NCI-H226 (cell line): ENCODE data around the gene ERAP2.
"Not testable (repeated sequence)": the region's sequence is repeated elsewhere in the genome, so short reads cannot be mapped to it uniquely, and the experiment has no call there.

Experiments used
- DNase-seq: peaks from one replicate; pipeline ENCODE4 v3.0.0-alpha.2; 2015

Gene ERAP2, protein sequence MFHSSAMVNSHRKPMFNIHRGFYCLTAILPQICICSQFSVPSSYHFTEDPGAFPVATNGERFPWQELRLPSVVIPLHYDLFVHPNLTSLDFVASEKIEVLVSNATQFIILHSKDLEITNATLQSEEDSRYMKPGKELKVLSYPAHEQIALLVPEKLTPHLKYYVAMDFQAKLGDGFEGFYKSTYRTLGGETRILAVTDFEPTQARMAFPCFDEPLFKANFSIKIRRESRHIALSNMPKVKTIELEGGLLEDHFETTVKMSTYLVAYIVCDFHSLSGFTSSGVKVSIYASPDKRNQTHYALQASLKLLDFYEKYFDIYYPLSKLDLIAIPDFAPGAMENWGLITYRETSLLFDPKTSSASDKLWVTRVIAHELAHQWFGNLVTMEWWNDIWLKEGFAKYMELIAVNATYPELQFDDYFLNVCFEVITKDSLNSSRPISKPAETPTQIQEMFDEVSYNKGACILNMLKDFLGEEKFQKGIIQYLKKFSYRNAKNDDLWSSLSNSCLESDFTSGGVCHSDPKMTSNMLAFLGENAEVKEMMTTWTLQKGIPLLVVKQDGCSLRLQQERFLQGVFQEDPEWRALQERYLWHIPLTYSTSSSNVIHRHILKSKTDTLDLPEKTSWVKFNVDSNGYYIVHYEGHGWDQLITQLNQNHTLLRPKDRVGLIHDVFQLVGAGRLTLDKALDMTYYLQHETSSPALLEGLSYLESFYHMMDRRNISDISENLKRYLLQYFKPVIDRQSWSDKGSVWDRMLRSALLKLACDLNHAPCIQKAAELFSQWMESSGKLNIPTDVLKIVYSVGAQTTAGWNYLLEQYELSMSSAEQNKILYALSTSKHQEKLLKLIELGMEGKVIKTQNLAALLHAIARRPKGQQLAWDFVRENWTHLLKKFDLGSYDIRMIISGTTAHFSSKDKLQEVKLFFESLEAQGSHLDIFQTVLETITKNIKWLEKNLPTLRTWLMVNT

DNA sequence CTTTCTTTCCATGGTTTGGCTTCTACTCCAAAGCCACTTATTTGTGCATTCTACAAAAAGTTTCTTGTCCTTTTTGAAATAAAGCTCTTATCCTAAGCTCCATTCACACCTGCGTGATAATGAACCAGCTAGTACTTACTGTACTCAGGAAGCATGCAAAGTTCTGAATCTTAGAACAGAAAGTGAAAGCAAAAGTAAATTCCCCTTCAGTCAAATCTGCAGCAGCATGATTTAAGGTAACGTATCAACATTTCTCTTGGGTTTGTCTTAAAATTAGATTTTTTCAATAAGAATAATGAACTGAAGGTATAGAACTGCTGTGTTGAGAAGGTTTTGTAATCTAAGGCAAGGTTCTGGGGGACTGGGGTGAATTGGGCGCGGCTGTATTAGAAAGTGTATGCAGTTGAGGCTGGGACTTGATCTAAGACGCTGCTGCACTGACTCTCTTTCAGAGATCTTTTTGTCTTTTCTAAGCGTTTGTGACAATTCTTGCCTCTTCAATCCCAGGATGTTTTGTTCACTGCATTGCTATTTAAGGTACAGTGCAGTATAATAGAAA, at the start of gene ERAP2:
ERAP2 (plus strand) TSS at position 209 of the 559 bp plus-strand sequence. CDS start 3,186 bp downstream, outside the sequence.
- no peak for DNase-seq

DNA sequence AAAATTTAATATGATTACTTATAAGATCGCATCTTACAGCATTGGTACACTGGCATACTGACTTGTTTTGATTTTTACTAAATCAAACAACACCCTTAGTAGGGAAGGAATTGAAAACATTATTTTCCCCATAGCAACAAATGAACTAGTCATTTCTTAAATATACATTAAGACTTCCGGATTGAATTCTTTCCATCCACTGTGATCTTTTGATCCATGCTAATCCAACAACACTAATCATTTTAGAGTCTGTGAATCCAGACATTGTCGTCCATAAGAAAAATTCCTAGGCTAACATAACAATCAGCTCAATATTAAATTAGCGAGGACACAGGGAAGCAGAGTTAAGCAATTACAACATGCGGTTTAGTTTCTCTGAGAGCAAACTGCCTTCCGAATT, 47.0 kb upstream of the ERAP2 start:
- no peak for DNase-seq

GRCh38 chr5:96834016-96834415, 42.3 kb upstream of the ERAP2 start:
- no peak for DNase-seq

GRCh38 chr5:96835791-96836191, 40.5 kb upstream of the ERAP2 start:
- no peak for DNase-seq

GRCh38 chr5:96836817-96837216, 39.5 kb upstream of the ERAP2 start:
- no peak for DNase-seq

DNA sequence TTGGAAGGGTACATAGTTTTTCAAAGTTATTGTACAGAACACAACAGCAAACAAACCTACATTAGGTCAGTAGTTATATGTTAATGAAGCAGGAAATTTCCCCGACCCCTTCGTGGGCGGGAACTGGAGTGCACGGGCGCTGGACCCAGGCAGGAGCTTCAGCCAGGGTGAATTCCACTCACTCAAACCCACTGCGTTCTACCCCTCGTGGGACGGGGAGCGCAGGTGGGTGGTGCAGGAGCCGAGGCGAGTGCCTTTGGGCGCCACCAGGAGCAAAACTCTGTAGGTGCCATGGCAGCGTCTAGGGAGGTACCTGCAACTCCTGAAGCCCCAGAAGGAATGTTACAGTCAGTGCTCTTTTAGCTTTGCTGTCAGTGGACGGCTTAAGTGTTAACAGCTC, 39.0 kb upstream of the ERAP2 start:
- DNase-seq, result no peak

DNA sequence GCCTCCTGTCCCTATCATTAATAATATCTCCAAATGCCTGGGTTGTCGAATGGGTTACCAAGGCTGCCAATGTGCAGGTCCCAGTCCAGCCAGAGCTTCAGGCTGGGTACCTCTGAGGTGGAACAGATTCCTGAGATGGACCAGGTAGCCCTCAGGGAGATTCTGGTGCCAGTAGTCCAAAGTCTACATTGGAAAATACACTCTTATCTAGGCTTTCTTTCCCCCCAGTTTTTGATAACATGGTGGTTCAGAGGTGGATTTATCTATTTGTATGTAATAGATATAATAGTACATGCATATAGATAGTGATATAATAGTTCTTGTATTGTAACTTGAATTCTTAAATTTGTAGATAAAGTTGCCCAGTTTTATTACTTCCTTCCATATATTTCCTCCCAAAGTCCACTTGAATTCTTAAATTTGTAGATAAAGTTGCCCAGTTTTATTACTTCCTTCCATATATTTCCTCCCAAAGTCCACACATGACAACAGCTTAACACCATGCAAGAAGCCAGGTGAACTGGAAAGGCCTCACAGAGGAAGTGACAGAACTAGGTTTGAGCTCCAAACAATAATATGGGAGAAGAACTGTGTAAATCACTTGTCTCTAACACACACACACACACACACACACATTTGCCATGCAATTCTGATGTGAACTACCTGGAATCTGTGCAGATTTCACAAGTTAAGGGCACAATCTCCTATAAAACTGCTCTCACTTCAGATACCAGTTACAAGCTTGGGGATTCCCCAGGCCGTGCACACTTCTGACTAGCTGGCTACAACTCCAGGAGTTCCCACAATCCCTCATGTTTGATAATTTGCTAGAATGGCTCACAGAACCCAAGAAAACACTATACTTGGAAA, 37.9 kb upstream of the ERAP2 start:
- no peak for DNase-seq

GRCh38 chr5:96839071-96839592, 37.2 kb upstream of the ERAP2 start:
- no peak for DNase-seq

GRCh38 chr5:96841931-96842330, 34.4 kb upstream of the ERAP2 start:
- DNase-seq, result not testable (repeated sequence)

GRCh38 chr5:96843140-96843539, 33.2 kb upstream of the ERAP2 start:
- no peak for DNase-seq

DNA sequence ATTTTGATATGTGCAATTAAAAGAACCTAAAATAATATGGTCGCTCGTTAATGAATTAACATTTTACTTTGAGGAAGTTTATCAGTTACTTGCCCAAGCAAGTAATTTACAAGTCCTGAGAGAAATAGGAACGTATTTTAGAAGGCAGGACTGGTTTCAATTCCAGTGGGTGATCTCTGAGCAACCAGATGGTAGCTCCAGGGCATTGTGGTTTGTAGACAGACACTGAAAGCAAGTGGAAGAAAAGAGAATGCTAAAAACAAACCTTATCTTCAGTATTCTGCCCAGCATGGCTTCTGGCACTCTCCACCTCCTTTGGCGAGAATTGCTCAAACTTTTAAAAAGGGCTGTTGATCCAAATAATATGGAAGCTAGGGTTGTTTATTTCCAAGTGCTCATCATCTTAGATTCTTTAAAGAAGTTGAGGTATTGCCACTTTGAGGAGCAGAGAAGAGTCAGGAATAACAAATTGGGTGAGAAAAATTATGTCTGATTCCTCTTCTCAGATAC, 31.8 kb upstream of the ERAP2 start:
- DNase-seq, result peak; percentile 68

DNA sequence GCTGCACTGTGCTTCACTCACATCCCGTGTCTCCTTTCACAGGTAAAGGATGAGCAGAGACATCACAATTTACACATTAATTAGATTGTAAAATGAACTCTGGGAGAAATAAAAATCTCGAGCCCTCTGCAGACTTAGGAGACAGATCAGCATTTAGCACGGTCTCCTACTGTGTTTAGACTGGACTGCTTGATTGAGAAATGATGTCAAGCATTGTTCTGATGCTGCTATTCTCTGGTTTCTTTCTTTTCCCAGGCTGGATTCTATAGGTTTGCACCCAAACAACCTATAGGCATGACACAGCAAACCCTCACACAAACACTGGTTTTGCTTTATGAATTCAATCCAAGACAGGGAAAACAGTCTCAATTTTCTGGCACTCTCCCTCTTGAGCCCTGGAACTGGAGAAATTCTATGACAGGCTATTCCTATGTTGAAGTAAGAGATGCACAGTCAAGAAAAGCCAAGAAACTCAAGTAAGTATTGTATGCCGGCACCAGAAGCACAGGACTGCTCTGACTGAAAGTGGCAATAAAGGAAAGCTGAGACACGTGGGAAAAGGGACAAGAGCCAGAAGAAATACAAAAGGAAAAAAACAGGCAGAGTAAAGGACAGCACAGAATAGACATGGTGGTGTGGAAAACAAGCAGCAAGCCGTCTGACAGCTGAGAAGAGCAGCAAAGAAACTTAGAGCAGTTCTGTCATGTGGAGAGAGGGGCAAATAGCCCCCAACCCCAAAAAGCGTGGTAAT, 24.8 kb upstream of the ERAP2 start:
- DNase-seq, result no peak

DNA sequence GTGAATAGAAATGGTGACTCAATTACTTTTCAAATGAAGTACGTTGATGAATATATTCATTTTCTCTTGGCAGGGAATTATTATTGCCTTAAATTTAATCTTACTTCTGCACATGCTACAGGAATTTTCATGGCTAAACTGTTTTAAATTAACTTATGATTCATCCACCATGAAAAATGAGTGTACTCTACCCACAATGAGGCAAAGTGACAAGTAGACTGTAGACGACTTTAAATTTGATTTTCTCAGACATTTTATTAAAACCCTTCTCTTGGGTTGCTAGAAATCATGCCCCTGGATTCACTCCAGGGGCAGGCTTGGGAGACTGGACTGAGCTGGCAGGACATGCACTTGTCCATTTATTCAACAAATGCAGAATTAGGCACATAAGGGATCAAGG, 23.5 kb upstream of the ERAP2 start:
- no peak for DNase-seq

DNA sequence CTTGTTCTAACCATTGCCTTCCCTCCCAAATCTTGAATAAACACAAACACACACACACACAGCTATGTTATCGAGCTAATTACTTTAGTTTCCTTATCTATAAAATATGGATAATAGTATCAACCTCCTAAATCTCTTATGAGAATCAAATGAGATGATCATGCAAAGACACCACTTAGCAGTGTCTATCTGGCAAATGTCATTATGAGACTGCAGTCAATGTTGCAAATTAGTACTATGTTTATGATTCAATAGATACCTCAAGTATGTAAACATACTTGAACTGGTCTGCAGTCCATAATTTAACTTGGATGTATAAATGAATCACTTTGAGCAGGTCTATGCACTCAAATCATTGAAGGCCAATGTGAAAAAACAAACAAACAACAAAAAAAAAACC, 22.2 kb upstream of the ERAP2 start:
- no peak for DNase-seq

- no peak for DNase-seq
Measured at GRCh38 chr5:96855031-96855872, 21.0 kb upstream of the ERAP2 start.

- DNase-seq, result no peak
Measured at GRCh38 chr5:96856371-96856770, 19.9 kb upstream of the ERAP2 start.

GRCh38 chr5:96857454-96857853, 18.8 kb upstream of the ERAP2 start:
- no peak for DNase-seq

DNA sequence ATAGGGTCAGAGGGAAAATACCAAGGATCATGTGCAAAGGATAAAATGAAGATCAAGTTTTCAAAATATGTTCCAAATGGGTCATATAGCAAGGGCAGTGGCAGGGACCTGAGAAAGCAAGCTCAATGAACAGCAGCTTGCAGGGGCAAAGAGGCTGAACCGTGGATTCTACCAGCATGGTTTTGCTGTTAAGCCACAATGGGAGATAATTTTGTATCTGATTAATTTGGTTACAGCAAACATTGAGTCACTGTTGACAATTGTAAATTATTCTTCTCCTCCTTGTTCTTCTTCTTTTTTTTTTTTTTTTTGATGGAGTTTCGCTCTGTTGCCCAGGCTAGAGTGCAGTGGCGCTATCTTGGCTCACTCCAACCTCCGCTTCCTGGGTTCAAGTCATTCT, 18.4 kb upstream of the ERAP2 start:
- no peak for DNase-seq

GRCh38 chr5:96859375-96859774, 16.9 kb upstream of the ERAP2 start:
- DNase-seq, result no peak

GRCh38 chr5:96861076-96861475, 15.2 kb upstream of the ERAP2 start:
- DNase-seq, result no peak
